K562 (cell line): ENCODE data around the gene KIF5A. TPM values are rescaled to one million over a fixed set of nuclear protein-coding genes. Genes with fewer than 3 reads are reported as not detected.

ENCODE experiments used
- ATAC-seq: fragments of 200-7000 bp; cut with Tn5 transposase; 3 replicates; pipeline ENCODE4 v1.9.1; 2020; ENCODE audit warnings: moderate library complexity
- BruUV-seq: library from RNA; stranded (reverse); fragments of 400-500 nt; replicated peaks from 2 replicates; lab custom pipeline; 2021; lab: Mats Ljungman, UMichigan
- CTCF ChIA-PET: fragments of 300-600 bp; formaldehyde crosslinking; extraction: SDS; loops from one replicate; lab custom pipeline; 2021; ENCODE audit warnings: low intra/inter-chr PET ratio; lab: Yijun Ruan, JAX
- POLR2A ChIA-PET: fragments of 300-600, 350-650 bp; sonication (Branson Sonifier 250); formaldehyde crosslinking; extraction: SDS; loops from one replicate; lab custom pipeline; 2021; ENCODE audit warnings: antibody characterized with exemption, inconsistent platforms; lab: Yijun Ruan, JAX
- DNase-seq, 4 experiments: peaks; one replicate each; pipeline versions ENCODE4 v3.0.0 to v3.0.0-alpha.2; 2011 to 2018; ENCODE audit warnings: low spot score in 3 of 4, mixed read lengths in 3 of 4; ENCODE audit errors: extremely low read depth in 1 of 4
- FAIRE-seq: peaks from 2 replicates; lab custom pipeline; 2011; peaks lifted over from hg19 to GRCh38; lab: Jason Lieb, UNC
- H2AFZ ChIP-seq: 2 replicates; pipeline ENCODE4 v1.6.0; 2011; ENCODE audit warnings: low read depth, low read length, control low read depth, inconsistent platforms
- H3K27ac ChIP-seq: fragments of 200-600 bp; 3 replicates; pipeline ENCODE4 v1.8.0; 2011; ENCODE audit warnings: low read depth, mild to moderate bottlenecking, control low read depth, inconsistent platforms, low read length, moderate library complexity, mixed read lengths; ENCODE audit errors: extremely low read depth
- H3K27me3 ChIP-seq, 2 experiments: fragments of 300-600 bp in 1 of 2; 2 replicates in 1 of 2; 3 replicates in 1 of 2; pipeline versions ENCODE4 v1.6.0 to v1.8.0; 2011; ENCODE audit warnings: inconsistent platforms in 2 of 2, low read length in 2 of 2, mild to moderate bottlenecking in 1 of 2, mixed read lengths in 1 of 2, moderate library complexity in 1 of 2; ENCODE audit not compliant: control insufficient read depth in 2 of 2, insufficient read depth in 2 of 2
- H3K36me3 ChIP-seq: fragments of 300-600 bp; 3 replicates; pipeline ENCODE4 v1.8.0; 2011; ENCODE audit warnings: mild to moderate bottlenecking, low read length, inconsistent platforms; ENCODE audit not compliant: control insufficient read depth, insufficient read depth
- H3K4me1 ChIP-seq, 2 experiments: fragments of 200-600 bp in 1 of 2; replicated peaks in 1 of 2; 2 replicates in 1 of 2; 3 replicates in 1 of 2; pipeline versions ENCODE4 v1.5.1 to v1.8.0; 2011; ENCODE audit warnings: inconsistent platforms in 2 of 2, low read length in 2 of 2, mild to moderate bottlenecking in 1 of 2, mixed read lengths in 1 of 2, moderate library complexity in 1 of 2; ENCODE audit not compliant: control insufficient read depth in 2 of 2, insufficient read depth in 2 of 2
- H3K4me2 ChIP-seq: 2 replicates; pipeline ENCODE4 v1.6.1; 2011; ENCODE audit warnings: low read length, control low read depth, inconsistent platforms, mixed read lengths; ENCODE audit not compliant: insufficient read depth
- H3K4me3 ChIP-seq: fragments of 200-600 bp; sonication (generic), shearing (Covaris generic); 2 replicates; pipeline ENCODE4 v1.5.1; 2016; ENCODE audit warnings: control low read depth, inconsistent platforms
- H3K79me2 ChIP-seq: fragments of 200-600 bp; 3 replicates; pipeline ENCODE4 v1.8.0; 2011; ENCODE audit warnings: low read length, inconsistent platforms; ENCODE audit not compliant: control insufficient read depth, insufficient read depth
- H3K9ac ChIP-seq, 2 experiments: 2 replicates each; pipeline versions ENCODE4 v1.6.0 to v1.6.1; 2011; ENCODE audit warnings: low read depth in 2 of 2, low read length in 2 of 2, control low read depth in 1 of 2, inconsistent platforms in 1 of 2, mild to moderate bottlenecking in 1 of 2, mixed read lengths in 1 of 2; ENCODE audit not compliant: insufficient read depth in 1 of 2
- H3K9me1 ChIP-seq: one replicate; pipeline ENCODE4 v1.6.0; 2011; ENCODE audit warnings: inconsistent platforms, mild to moderate bottlenecking, low read length, moderate library complexity; ENCODE audit not compliant: control insufficient read depth, insufficient read depth
- H3K9me3 ChIP-seq: replicated peaks from 2 replicates; pipeline ENCODE4 v1.5.1; 2011; ENCODE audit warnings: low read depth, low read length, inconsistent platforms; ENCODE audit not compliant: control insufficient read depth, insufficient read depth
- H4K20me1 ChIP-seq: replicated peaks from 2 replicates; pipeline ENCODE4 v1.6.1; 2011; ENCODE audit warnings: low read length, inconsistent platforms, mixed read lengths; ENCODE audit not compliant: control insufficient read depth, insufficient read depth
- CHD2 ChIP-seq: IDR thresholded peaks from 2 replicates; pipeline ENCODE4 v1.6.1; 2011; ENCODE audit warnings: low read depth, low read length
- HMG20A ChIP-seq: fragments of 450-650 bp; formaldehyde crosslinking; conservative IDR thresholded peaks from 2 replicates; pipeline ENCODE4 v1.4.0; 2020; ENCODE audit warnings: mild to moderate bottlenecking, mixed read lengths
- TAF1 ChIP-seq: IDR thresholded peaks from 2 replicates; pipeline ENCODE4 v1.6.1; 2011; ENCODE audit warnings: mild to moderate bottlenecking, low read length, moderate library complexity; ENCODE audit not compliant: insufficient read depth, control insufficient read depth, severe bottlenecking; ENCODE audit errors: extremely low read depth
- ZFX ChIP-seq: sonication (generic); formaldehyde crosslinking; IDR thresholded peaks from 2 replicates; pipeline ENCODE4 v1.8.0; 2022; ENCODE audit warnings: mild to moderate bottlenecking, missing genetic modification reagents, moderate library complexity
- ZNF324 ChIP-seq: fragments of 250-450 bp; sonication (Bioruptor Pico); IDR thresholded peaks from 2 replicates; pipeline ENCODE4 v1.4.0; 2020; ENCODE audit warnings: mild to moderate bottlenecking
- WGBS: fragments of 100-300 bp; shearing (Covaris generic); methylation state at CpG from one replicate; pipeline ENCODE4 v1.1.6; 2016; ENCODE audit warnings: low coverage, mixed read lengths; ENCODE audit not compliant: insufficient coverage; ENCODE audit errors: missing lambda C conversion rate; 5-methylcytosine and 5-hydroxymethylcytosine counted together
- in situ Hi-C: fragments of 300-500 bp; cut with MboI; formaldehyde crosslinking; loops from 4 replicates; pipeline ENCODE4 v1.15.0; 2018; ENCODE audit warnings: inconsistent platforms, mixed read lengths
- intact Hi-C: fragments of 100-400 bp; cut with micrococcal nuclease; formaldehyde crosslinking; loops from 2 replicates; pipeline ENCODE4 v1.14.2; 2022
- polyA plus RNA-seq, 8 experiments: library from polyadenylated mRNA; depleted of rRNA in 4 of 8; stranded (reverse) in 5 of 8; unstranded in 3 of 8; fragments of >200 nt; fragmentation: Nextera tagmentation in 2 of 8; fragmentation: Illumina TruSeq in 1 of 8; extraction: Ambion mirVana in 2 of 8; extraction: Trizol in 1 of 8; gene quantifications; 2 replicates each; pipeline versions ENCODE4 v1.2.1 to v1.2.3, GENCODE V29; 2011 to 2014; ENCODE audit warnings: inconsistent platforms in 1 of 8, missing spikeins in 1 of 8
- total RNA-seq, 7 experiments: library from RNA; depleted of rRNA in 6 of 7; stranded (reverse); fragments of >200 nt in 6 of 7; fragmentation: Illumina TruSeq in 2 of 7; extraction: Trizol in 2 of 7; gene quantifications; 2 replicates each; pipeline versions ENCODE4 v1.2.1 to v1.2.3, GENCODE V29; 2011 to 2021; ENCODE audit warnings: low replicate concordance in 1 of 7

The KIF5A gene
- total and polyA plus RNA-seq, 9 of the 15 experiments (the other 6 are each of a cell fraction or from before 2014, with no cell fraction given): 3.4 to 17.7 (median 8.0) TPM

GRCh38 chr12:57541717-57542116, 8.1 kb upstream of the KIF5A start (continued):
- TF ChIP-seq TAF1 (no peak), HMG20A (no peak)

- POLR2A ChIA-PET: interaction anchor here (0.9 to 12.7 kb wide), 5 partner anchors 9 to 201 kb away, joined by 3 to 225 read pairs (median 11); partner anchors contain the start of genes DDIT3, MBD6 and TSPAN31
- FAIRE-seq: no peak
- no peak overlapping the region for H3K4me3 ChIP-seq
- H3K9me1 ChIP-seq: no peaks in the 10 kb centered on the region
- H3K9me3 ChIP-seq: no peaks in the 10 kb centered on the region
- no peak for DNase-seq
- no peaks in the 10 kb centered on the region for H3K27me3 ChIP-seq
- CTCF ChIA-PET: interaction anchor here (0.8 kb wide), 1 partner anchor 13 kb away, joined by 3 read pairs; no protein-coding TSS in a partner anchor
- intact Hi-C loops (no loop called here), in situ Hi-C loops (no loop called here)
- no TSS peak for BruUV-seq
- H3K9ac ChIP-seq: no peak overlapping the region
- H4K20me1 ChIP-seq: no peaks in the 10 kb centered on the region
- WGBS: 100% methylated on average over 2 of the region's 2 CpGs
- H3K36me3 ChIP-seq: peaks cover 58% of the 10 kb centered on the region
- peaks cover 62% of the 10 kb centered on the region for H3K79me2 ChIP-seq
- peaks cover 23 to 57% of the 10 kb centered on the region in 2 experiments for H3K4me1 ChIP-seq
- H3K27ac ChIP-seq: no peak overlapping the region; the same call in 2 of the 3 replicates
- no peak for TF ChIP-seq ZNF324 (CRISPR knock-in tag)
- no peak for TF ChIP-seq CHD2
- TF ChIP-seq ZFX (CRISPR knock-in tag): peak; percentile 23; the same call in 1 of the 2 replicates
- no peak overlapping the region for H3K4me2 ChIP-seq
- ATAC-seq: no peak
- no peak overlapping the region for H2AFZ ChIP-seq
Observed at GRCh38 chr12:57543581-57543980, 6.3 kb upstream of the KIF5A start.
